HL-60/S4 treated with retinoic acid at 250 ng/mL for 4 days and 3 days (cell line): ENCODE results near the gene PADI4.

Source experiments
- in situ Hi-C: fragments of 300-500 bp; cut with MboI; formaldehyde crosslinking; loops from 2 replicates; pipeline ENCODE4 v1.7.0; 2022; ENCODE audit warnings: low sequenced_read_pairs

Gene PADI4

DNA sequence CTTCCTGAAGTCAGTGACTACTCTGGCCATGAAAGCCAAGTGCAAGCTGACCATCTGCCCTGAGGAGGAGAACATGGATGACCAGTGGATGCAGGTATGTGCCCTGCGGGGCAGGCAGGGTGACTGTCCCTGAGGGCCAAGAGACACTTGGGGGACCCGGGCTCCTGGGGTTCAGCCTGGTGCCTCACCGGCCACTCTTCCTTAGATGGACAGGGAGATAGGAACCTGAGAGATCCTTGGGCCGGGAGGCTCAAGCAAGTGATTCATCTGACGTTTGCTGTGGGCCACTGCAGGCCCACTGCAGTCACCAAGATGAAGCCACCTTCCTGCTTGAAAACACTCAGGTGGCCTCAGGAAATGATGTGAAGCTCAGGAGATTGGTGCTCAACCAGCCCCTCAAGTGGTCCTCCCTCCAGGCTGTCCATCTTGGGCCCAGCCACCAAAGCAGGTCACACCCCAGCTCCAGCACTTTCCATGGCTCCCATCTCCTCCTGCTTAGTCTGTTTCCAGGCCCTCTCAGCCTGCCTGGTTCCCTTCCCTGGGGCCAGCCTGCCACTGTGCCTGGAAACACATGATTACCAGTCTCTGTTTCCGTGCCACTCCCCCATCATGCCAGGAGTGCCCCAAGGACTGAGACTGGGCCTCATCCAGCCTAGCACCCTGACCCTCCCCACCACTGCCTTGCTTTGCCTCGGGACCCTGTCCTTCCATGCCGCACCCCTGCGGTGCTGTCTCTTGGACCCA is 38.2 kb downstream of the PADI4 start:
- in situ Hi-C loops = no loop called here

DNA sequence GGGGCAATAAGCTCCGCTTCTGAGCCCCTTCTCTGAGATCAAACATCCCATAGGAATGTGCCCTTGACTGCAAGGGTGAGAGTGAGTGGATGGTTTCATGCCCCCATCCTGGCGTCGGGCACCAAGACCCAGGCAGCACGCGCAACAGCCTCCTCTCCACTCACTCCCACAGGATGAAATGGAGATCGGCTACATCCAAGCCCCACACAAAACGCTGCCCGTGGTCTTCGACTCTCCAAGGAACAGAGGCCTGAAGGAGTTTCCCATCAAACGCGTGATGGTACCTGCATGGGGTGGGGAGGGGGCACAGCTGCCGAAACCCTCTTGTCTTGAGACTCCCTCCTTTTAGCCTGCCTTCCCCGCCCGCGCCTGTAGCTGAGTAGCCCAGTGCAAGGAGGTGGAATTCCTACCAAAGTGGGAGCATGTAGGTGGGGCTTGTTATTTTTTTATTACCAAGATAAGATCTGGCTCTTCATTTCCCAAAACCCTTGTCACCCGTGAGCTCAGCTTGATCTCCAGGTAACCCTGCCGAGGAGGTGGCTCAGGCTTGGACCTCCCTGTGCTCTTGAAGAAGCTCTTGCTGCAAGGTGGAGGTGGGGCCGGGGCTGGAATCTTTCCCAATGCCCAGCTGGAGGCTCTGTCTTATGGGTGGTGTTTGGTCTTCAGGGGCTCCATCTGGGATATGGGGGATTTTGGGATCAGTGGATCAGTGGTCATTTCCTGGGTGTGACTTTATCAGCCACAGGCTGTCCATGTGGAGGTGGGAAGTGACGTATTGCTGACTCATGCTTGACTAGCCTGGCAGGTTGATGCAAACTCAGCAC is 40.0 kb downstream of the PADI4 start:
- in situ Hi-C loops = no loop called here

DNA sequence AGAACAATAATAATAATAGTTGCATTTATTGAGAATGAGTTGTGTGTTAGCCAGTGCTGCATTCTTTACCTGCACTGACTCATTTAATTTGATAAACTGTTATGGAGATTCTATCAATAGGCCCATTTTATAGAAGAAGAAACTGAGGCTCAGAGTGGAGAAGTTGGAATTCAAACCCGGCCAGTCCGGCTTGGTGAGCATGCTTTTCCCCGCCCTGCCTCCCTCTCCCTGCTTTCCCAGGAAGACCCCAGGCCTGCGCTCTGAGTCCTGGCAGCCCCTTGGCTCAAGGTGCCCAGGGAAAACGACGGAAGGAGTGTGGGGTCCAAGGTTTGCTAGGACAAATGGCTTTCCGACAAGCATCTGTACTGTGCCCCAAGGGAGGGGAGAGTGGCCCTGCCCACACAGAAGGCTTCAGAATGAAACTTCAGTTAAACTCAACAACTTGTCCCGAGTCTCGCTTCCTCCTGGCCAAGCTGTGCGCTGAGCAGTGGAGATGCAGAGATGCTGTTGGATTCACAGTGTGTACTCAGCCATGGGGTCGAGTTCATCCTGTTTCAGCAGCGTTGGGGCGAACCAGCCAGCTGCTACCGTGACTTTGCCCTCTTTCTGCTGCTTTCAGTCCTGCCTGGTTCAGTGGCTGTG is 40.7 kb downstream of the PADI4 start:
- in situ Hi-C loops = no loop called here

DNA sequence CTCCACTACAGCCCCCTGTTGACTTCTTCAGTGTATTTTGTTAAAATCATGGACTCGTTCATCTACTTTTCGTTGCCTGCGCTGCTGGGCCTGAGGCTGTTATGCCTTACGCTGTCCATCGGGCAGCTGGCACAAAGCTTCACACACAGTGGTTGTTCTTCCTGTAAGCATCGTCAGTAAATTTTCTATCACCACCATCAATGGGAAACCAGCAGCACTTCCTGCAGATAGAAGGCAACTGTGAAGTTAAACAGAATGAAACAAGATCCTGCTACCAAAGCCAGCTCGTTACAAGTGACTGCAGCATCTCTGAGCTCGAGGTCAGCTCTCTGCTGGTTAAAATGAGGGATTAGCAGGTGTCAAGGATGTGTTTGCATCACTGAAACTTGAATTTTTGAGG is 42.1 kb downstream of the PADI4 start:
- in situ Hi-C loops = no loop called here

DNA sequence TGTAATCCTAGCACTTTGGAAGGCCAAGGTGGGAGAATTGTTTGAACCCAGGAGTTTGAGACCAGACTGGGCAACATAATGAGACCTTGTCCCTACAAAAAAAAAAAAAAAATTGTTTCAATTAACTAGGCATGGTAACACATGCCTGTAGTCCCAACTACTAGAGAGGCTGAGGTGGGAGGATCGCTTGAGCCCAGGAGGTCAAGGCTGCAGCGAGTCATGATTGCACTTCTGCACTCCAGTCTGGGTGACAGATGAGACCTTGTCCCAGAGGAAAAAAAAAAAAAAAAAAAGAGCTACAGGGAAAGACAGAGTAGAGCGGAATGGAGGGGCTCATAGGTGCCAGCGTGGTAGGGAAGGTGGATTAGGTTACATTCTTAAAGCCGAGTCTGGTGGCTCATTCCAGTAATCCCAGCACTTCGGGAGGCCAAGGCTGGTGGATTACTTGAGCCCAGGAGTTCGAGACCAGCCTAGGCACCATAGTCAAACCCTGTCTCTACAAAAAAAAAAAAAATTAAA is 43.0 kb downstream of the PADI4 start:
- in situ Hi-C loops = no loop called here

DNA sequence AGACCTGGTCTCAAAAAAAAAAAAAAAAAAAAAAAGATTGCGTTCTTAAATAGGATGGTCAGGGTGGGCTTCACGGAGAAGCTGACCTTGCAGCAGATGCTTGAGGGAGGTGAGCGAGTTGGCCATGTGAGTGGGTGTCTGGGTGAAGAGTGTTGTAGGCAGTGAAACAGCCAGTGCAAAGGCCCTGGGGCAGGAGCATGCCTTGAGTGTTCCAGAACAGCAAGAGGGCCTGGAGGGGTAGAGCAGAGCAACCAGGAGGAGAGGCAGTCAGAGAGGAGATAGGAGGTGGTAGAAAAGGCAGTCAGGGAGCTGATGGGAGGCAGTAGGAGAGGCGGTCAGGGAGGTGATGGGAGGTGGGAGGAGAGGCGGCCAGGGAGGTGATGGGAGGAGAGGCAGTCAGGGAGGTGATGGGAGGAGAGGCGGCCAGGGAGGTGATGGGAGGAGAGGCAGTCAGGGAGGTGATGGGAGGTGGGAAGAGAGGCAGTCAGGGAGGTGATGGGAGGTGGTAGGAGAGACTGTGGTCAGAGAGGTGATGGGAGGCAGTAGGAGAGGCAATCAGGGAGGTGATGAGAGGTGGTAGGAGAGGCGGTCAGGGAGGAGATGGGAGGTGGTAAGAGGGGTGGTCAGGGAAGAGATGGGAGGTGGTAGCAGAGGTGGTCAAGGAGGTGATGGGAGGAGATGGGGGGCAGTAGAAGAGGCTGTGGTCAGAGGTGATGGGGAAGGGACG is 43.8 kb downstream of the PADI4 start:
- in situ Hi-C loops = no loop called here

DNA sequence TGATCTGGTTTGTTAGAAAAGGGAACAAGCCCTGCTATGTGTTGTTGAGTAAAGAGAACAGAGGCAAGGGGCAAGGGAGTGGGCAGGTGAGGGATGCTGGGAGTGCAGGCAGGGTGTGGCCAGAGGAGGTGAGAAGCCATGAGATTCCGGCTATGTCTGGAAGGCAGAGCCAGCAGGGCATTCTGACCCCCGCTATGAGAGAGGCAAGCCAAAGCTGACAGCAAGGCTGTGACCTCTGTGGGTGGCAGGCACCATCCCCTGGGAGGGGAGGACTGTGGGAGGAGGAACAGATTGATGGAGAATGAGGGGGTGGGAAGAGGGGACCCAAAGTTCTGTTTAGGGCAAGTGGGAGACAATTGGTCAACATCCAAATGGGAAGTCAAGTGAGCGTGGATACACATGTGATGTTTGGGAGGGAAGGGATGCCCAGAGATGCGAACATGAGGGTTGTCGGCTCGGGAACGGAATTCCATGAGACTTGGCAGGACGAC is 44.5 kb downstream of the PADI4 start:
- in situ Hi-C loops = no loop called here

DNA sequence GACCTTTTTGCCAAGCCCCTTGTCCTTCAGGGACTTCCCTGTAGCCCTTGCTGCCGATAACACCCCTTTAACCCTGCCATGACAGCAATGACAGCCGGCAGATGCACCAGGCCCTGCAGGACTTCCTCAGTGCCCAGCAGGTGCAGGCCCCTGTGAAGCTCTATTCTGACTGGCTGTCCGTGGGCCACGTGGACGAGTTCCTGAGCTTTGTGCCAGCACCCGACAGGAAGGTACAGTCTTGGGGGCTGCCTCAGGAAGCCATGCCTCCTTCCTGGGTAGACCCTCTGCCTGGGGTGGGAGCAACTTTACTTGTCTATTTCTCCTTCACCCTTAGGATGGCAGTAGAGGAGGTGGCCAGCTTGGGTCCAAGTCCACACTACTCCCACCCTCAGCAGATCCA is 47.9 kb downstream of the PADI4 start:
- in situ Hi-C loops = no loop called here

DNA sequence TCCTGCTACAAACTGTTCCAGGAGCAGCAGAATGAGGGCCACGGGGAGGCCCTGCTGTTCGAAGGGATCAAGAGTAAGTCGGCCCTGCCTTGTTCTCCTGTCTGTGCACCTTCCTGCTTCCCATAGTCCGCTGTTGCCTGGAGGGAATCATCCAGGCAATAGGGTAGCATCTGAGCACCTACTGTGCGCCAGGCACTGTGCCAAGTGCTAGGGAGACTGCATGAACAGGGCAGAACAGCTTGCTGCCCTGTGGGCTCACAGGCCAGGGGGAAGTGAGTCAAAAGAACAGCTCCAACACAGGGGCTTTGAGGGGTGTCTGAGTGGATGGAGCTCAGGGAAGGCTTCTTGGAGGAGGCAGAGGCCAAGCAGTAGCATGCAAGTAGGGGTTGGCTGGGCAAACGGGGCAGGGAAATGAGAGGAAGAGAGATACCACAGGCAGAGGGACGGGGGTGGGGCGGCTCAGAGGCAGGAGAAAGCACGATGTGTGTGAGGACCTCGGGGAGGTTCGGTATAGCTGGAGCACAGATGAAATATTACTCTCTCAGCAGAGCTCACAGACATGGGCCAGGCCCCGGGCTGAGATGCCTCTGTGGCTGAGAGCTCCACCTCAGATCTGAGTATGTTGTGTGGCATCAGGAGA is 48.5 kb downstream of the PADI4 start:
- in situ Hi-C loops = no loop called here

DNA sequence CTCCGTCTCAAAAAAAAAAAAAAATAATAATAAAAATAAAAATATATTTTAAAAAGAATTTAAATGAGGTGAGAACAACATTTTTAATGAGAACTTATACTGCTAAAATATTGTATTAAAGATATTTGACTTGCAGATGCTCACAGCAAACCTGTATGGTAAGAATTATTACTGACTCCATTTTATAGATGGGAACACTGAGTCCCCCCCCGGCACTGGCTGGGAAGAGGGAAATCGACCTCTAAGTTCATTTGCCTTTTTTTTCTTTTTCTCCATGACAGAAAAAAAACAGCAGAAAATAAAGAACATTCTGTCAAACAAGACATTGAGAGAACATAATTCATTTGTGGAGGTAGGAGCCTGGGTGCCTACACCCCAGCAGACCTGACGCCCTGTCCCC is 50.6 kb downstream of the PADI4 start:
- in situ Hi-C loops = no loop called here

DNA sequence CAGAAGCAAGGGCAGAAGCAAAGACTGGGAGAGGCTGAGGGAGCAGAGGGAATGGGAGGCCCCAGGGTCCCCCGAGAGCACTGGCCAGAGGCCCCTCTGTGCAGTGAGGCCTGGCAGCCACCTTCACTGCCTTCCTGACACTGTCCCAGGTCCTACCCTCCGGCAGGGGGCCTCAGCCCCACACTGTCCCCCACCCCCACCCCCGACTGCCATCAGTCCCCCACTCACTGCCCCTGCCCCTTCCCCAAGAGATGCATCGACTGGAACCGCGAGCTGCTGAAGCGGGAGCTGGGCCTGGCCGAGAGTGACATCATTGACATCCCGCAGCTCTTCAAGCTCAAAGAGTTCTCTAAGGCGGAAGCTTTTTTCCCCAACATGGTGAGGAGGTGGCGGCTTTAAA is 51.0 kb downstream of the PADI4 start:
- in situ Hi-C loops = no loop called here

DNA sequence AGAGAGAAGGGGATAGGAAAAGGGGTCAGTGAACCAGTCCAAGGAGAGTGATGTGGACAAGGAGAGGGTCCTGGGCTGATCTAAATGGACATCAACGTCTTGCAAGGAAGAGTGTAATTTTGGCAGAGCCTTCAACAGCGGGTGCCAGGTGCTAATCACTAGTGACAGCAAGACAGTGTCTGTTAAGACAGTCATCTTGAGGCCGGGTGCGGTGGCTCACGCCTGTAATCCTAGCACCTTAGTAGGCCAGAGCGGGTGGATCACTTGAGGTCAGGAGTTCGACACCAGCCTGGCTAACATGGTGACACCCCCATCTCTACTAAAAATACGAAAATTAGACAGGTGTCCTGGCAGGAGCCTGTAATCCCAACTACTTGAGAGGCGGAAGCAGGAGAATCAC is 51.8 kb downstream of the PADI4 start:
- in situ Hi-C loops = no loop called here

DNA sequence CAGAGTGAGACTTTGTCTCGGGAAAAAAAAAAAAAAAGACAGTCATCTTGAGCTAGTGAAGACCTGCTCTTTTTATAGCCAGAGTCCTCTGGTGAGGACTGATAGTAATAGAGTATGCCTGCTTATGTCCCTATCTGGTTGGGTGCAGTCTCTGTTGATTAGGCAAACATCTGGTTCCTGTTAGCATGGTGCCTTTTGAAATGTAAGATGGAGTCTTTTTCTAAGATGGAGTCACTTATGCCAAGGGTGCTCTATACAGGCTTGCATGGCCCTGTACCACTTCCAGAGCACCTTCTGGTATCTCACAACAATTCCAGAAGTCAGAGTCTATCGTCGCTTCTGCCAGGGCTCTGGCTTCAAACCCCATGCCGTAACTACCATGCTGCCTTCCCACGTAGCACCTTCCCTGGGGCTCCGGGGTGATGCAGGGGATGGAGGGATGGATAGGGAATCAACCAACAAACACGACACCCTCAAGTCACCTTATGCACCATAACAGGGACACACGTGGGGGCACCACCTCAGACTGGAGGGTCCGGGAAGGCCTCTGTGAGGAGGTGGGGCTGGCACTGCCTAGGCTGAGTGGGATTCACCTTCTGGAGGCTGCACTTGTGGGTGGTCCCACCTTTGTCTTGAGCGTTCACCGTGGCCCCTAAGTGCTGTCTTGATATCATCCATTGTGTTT is 52.4 kb downstream of the PADI4 start:
- in situ Hi-C loops = no loop called here

DNA sequence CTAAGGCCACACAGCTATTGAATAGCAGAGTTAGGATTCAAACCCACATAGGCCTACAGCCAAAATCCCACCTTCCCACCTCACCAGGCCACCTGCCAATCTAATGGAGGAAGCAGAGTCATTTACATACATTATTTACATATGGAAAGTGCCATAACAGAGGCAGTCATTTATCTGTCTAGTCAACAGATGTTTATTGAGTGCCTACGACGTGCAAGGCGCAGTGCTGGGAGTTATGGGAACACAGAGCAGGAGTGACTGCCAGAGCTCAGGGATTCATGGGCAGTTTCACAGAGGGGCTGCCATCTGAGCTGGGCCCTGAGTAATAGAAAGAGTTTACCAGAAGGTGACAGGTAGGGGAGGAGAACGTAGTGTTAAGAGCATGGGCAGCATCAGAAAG is 53.7 kb downstream of the PADI4 start:
- in situ Hi-C loops = no loop called here

DNA sequence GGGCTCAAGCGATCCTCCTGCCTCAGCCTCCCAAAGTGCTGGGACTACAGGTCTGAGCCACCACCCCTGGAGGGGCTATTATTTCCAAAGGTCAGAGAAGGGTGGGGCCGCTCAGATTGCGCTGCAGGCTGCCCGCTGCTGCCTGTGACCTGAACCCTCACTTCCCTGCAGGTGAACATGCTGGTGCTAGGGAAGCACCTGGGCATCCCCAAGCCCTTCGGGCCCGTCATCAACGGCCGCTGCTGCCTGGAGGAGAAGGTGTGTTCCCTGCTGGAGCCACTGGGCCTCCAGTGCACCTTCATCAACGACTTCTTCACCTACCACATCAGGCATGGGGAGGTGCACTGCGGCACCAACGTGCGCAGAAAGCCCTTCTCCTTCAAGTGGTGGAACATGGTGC is 55.4 kb downstream of the PADI4 start:
- in situ Hi-C loops = no loop called here

DNA sequence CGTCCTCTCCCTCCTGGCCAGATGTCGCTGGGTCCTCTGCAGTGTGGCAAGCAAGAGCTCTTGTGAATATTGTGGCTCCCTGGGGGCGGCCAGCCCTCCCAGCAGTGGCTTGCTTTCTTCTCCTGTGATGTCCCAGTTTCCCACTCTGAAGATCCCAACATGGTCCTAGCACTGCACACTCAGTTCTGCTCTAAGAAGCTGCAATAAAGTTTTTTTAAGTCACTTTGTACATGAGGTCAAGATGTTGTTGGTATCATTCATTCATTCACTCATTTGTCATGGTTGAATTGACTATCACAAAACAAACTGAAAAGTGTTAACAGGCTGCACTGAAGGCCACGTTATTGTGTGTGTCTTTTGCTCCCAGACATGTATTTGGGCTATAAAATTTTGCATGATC is 55.8 kb downstream of the PADI4 start:
- in situ Hi-C loops = no loop called here

DNA sequence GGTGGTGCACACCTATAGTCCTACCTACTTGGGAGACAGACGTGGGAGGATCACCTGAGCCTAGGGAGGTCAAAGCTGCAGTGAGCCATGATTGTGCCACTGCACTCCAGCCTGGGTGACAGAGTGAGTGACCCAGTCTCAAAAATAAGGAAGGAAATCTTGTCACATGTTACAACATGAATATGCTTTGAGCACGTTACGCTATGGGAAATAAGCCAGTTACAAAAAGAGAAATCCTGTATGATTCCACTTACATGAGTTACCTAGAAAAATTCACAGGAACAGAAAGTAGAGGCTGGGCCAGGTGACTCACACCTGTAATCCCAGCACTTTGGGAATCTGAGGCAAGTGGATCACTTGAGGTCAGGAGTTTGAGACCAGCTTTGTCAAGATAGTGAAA is 57.3 kb downstream of the PADI4 start:
- in situ Hi-C loops = no loop called here

DNA sequence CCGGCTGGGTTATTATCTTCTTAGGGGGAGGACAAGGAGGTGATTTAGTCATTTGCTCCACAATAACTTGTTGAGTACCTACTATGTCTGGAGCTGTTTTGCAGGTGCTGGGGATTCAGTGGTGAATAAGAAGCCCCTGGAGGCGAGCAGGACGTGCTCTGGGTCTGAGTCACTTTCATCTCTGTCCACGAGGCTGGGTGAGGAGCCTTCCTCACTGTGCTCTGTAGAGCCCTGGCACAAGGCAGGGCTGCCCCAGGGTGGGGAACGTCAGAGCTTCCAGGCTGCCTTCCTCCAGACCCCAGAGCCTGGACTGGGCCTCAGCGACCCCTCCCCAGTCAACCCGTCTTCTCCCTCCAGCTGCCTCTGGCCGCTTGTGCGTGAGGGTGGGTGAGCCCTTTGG is 61.5 kb downstream of the PADI4 start:
- in situ Hi-C loops = no loop called here

DNA sequence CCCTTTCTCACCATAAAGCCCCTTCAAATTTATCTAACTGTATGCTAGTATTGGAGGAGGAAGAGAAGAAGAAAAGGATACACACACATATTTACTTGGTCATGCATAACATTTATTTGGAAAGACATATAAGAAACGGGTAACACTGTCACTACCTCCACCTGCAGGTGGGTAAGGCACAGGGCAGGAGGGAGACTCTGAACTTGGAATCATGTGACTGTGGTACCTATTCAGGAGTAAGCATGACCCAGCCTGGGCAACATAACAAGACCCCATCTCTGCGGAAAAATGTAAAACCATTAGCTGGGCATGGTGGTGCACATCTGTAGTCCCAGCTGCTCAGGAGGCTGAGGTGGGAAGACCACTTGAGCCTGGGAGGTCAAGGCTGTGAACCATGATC is 62.6 kb downstream of the PADI4 start:
- in situ Hi-C loops = no loop called here

DNA sequence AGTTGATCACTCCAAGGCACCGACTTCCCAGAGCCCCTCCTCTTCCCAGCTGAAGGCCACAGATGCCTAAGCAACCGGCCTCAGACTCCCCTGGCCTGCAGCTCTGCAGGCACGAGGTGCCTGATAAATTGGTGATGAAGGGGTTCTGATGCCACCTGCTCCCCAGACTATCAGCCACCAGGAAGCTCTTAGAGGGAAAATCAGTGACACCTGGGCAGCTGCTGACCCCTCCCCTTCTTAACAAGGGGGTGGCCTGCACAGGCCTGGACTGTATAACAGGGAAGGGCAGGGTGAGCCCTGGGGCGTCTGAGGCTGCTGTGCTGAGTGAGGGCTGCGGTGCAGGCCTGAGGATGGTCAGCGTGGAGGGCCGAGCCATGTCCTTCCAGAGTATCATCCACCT is 63.9 kb downstream of the PADI4 start, which contains the start of gene PADI6:
PADI6 (plus strand) TSS at position 301 of the 400 bp plus-strand sequence; CDS start at position 351, 50 bp downstream.
- in situ Hi-C loops = no loop called here
